Embryonic facial prominence (tissue), 1 donor: ENCODE measurements around the gene FN3K.

Experiments used
- DNase-seq: peaks from one replicate; pipeline ENCODE4 v3.0.0-alpha.2; 2016; ENCODE audit errors: extremely low spot score

FN3K gene

GRCh38 chr17:82703935-82704865, 31.2 kb upstream of the FN3K start:
- no peak for DNase-seq

- no peak for DNase-seq
Measured at GRCh38 chr17:82704886-82705285, 30.5 kb upstream of the FN3K start.

GRCh38 chr17:82705756-82706155, 29.7 kb upstream of the FN3K start:
- DNase-seq, result no peak

GRCh38 chr17:82709024-82709675, 26.3 kb upstream of the FN3K start:
- DNase-seq, result no peak

GRCh38 chr17:82709676-82710498, 25.5 kb upstream of the FN3K start:
- no peak for DNase-seq

GRCh38 chr17:82710499-82711232, 24.7 kb upstream of the FN3K start:
- DNase-seq, result no peak

- DNase-seq, result no peak
Measured at GRCh38 chr17:82713071-82713723, 22.2 kb upstream of the FN3K start.

GRCh38 chr17:82716203-82717010, 19.0 kb upstream of the FN3K start, which contains the start of gene FN3KRP:
Gene FN3KRP, plus strand, starts transcription at chr17:82716706. Its CDS starts 50 bp downstream, at chr17:82716756.
- DNase-seq, result peak; percentile 91

- DNase-seq, result no peak
Measured at GRCh38 chr17:82718986-82719685, 16.3 kb upstream of the FN3K start.

- no peak for DNase-seq
Measured at GRCh38 chr17:82720204-82720603, 15.2 kb upstream of the FN3K start.

- no peak for DNase-seq
Measured at GRCh38 chr17:82722341-82723013, 12.9 kb upstream of the FN3K start.

- no peak for DNase-seq
Measured at GRCh38 chr17:82723169-82723807, 12.1 kb upstream of the FN3K start.

GRCh38 chr17:82726427-82726826, 9.0 kb upstream of the FN3K start:
- DNase-seq, result no peak

- no peak for DNase-seq
Measured at GRCh38 chr17:82729479-82730260, 5.7 kb upstream of the FN3K start.

GRCh38 chr17:82732118-82732743, 3.2 kb upstream of the FN3K start:
- no peak for DNase-seq

- DNase-seq, result no peak
Measured at GRCh38 chr17:82736511-82737185, 1.2 kb downstream of the FN3K start.
